HK-2 (cell line): Measurements from ENCODE around the gene TBL2.
A peak's percentile ranks its signal among the peaks of the same experiment; 100 is the strongest.
"Not testable (repeated sequence)": the region's sequence is repeated elsewhere in the genome, so short reads cannot be mapped to it uniquely, and the experiment has no call there.

Experiments
- DNase-seq: peaks from one replicate; pipeline ENCODE4 v3.0.0-alpha.2; 2018; ENCODE audit not compliant: unreplicated experiment

The TBL2 gene

GRCh38 chr7:73535918-73536317 is 42.5 kb downstream of the TBL2 start:
- DNase-seq, result not testable (repeated sequence)

GRCh38 chr7:73533742-73534141 is 44.6 kb downstream of the TBL2 start:
- DNase-seq, result no peak

GRCh38 chr7:73532224-73532623 is 46.2 kb downstream of the TBL2 start:
- DNase-seq, result no peak

GRCh38 chr7:73530800-73531199 is 47.6 kb downstream of the TBL2 start:
- DNase-seq, result no peak

GRCh38 chr7:73526896-73527821 is 51.2 kb downstream of the TBL2 start:
- DNase-seq, result peak; percentile 6

- DNase-seq, result not testable (repeated sequence)
These were observed 52.3 kb downstream of the TBL2 start for GRCh38 chr7:73526158-73526494.

GRCh38 chr7:73522105-73522872 is 56.1 kb downstream of the TBL2 start, which contains the start of gene BAZ1B:
TSS of gene BAZ1B (minus strand) at chr7:73522293. CDS start at chr7:73521933, 360 bp downstream.
- peak; percentile 98 for DNase-seq

- no peak for DNase-seq
These were observed 56.7 kb downstream of the TBL2 start for GRCh38 chr7:73521636-73522104.

GRCh38 chr7:73520673-73521635 is 57.4 kb downstream of the TBL2 start:
- no peak for DNase-seq

- no peak for DNase-seq
These were observed 58.3 kb downstream of the TBL2 start for GRCh38 chr7:73519867-73520672.

- DNase-seq, result no peak
These were observed 59.9 kb downstream of the TBL2 start for GRCh38 chr7:73518470-73518869.
